Transverse colon (tissue), 4 donors: ENCODE results near the gene CFAP58.

Experiments used
- CTCF ChIP-seq, 5 experiments: fragments of 200-600 bp in 3 of 5; fragments of 450-650 bp in 2 of 5; sonication (generic) in 3 of 5; IDR thresholded peaks; 1 replicate in 2 of 5; 2 replicates in 3 of 5; pipeline ENCODE4 v1.5.1; 2016 to 2017; ENCODE audit warnings: antibody characterized with exemption in 5 of 5, inconsistent platforms in 3 of 5, mild to moderate bottlenecking in 2 of 5, moderate library complexity in 1 of 5
- POLR2A ChIP-seq: fragments of 450-650 bp; IDR thresholded peaks from one replicate; pipeline ENCODE4 v1.6.1; 2016; ENCODE audit warnings: antibody characterized with exemption, mild to moderate bottlenecking, moderate library complexity
- POLR2AphosphoS5 ChIP-seq, 3 donors: sonication (generic); formaldehyde crosslinking; IDR thresholded peaks; one replicate each; pipeline ENCODE4 v1.6.1; 2016; ENCODE audit warnings: antibody characterized with exemption in 3 of 3

GRCh38 chr10:104350127-104350635 is 3.5 kb upstream of the CFAP58 start:
- TF ChIP-seq CTCF (IDR thresholded peaks at IDR 0.05): peak; percentile 55 to 83 (median 70)
- TF ChIP-seq POLR2A: no peak
- TF ChIP-seq POLR2AphosphoS5 (IDR thresholded peaks at IDR 0.05): no peak
